HCT116 (cell line): ENCODE data around the gene PSMG3. TPM values are rescaled to one million over a fixed set of nuclear protein-coding genes. Genes with fewer than 3 reads are reported as not detected.

Source experiments
- ATAC-seq: fragments of 200-7000 bp; cut with Tn5 transposase; 2 replicates; pipeline ENCODE4 v1.9.1; 2020; ENCODE audit warnings: mild to moderate bottlenecking, moderate library complexity
- BruUV-seq: library from RNA; stranded (reverse); fragments of 400-500 nt; replicated peaks from 2 replicates; lab custom pipeline; 2021; lab: Mats Ljungman, UMichigan
- CTCF ChIA-PET: fragments of 300-600 bp; sonication (Branson Sonifier 250); formaldehyde crosslinking; loops from one replicate; lab custom pipeline; 2021; ENCODE audit warnings: antibody characterized with exemption; lab: Charles Lee
- POLR2A ChIA-PET: fragments of 300-600, 350-600 bp; sonication (Branson Sonifier 250); formaldehyde crosslinking; loops from one replicate; lab custom pipeline; 2021; ENCODE audit warnings: antibody characterized with exemption; lab: Charles Lee
- RAD21 ChIA-PET, 2 experiments: fragments of 300-600 bp; sonication (Branson Sonifier 250); formaldehyde crosslinking; loops; one replicate each; lab custom pipeline; 2023; ENCODE audit warnings: low total read pairs in 2 of 2; ENCODE audit not compliant: uncharacterized antibody in 2 of 2, unreplicated experiment in 2 of 2, low non-redundant PET in 1 of 2; lab: Charles Lee
- DNase-seq: peaks from one replicate; pipeline ENCODE4 v3.0.0-alpha.2; 2010; ENCODE audit warnings: low read depth, low spot score
- H2AFZ ChIP-seq: fragments of 200-600 bp; shearing (Covaris generic), sonication (generic); 2 replicates; pipeline ENCODE4 v1.6.1; 2017; ENCODE audit warnings: low read depth, mixed run types, mixed read lengths, antibody characterized with exemption, low read length; ENCODE audit not compliant: poor library complexity, severe bottlenecking
- H3K27ac ChIP-seq: 2 replicates; pipeline ENCODE4 v1.5.1; 2012; ENCODE audit warnings: low read depth, low read length
- H3K27me3 ChIP-seq: fragments of 200-600 bp; sonication (generic); 2 replicates; pipeline ENCODE4 v1.6.1; 2016; ENCODE audit warnings: mixed run types, low read length, mixed read lengths; ENCODE audit not compliant: insufficient read depth
- H3K36me3 ChIP-seq, 2 experiments: fragments of 200-500 bp in 1 of 2; fragments of 200-600 bp in 1 of 2; sonication (Bioruptor generic) in 1 of 2; sonication (generic) in 1 of 2; 2 replicates each; pipeline versions ENCODE4 v1.5.1 to v1.6.1; 2014 to 2016; ENCODE audit warnings: low read length in 2 of 2, inconsistent platforms in 1 of 2, mixed read lengths in 1 of 2, mixed run types in 1 of 2; ENCODE audit not compliant: insufficient read depth in 2 of 2, control insufficient read depth in 1 of 2
- H3K4me1 ChIP-seq, 2 experiments: fragments of 200-600 bp in 1 of 2; sonication (generic) in 1 of 2; 2 replicates each; pipeline versions ENCODE4 v1.5.1 to v1.6.1; 2012 to 2017; ENCODE audit warnings: low read length in 2 of 2, inconsistent platforms in 1 of 2, mild to moderate bottlenecking in 1 of 2, mixed read lengths in 1 of 2, mixed run types in 1 of 2, moderate library complexity in 1 of 2; ENCODE audit not compliant: insufficient read depth in 2 of 2, control insufficient read depth in 1 of 2
- H3K4me2 ChIP-seq: fragments of 200-600 bp; sonication (generic); 2 replicates; pipeline ENCODE4 v1.6.1; 2017; ENCODE audit warnings: mixed run types, low read length, mixed read lengths
- H3K4me3 ChIP-seq, 2 experiments: fragments of 200-600 bp in 1 of 2; sonication (generic) in 1 of 2; replicated peaks in 1 of 2; 2 replicates each; pipeline ENCODE4 v1.5.1; 2011 to 2016; ENCODE audit warnings: low read length in 2 of 2, control low read depth in 1 of 2, low read depth in 1 of 2, mild to moderate bottlenecking in 1 of 2, mixed read lengths in 1 of 2, mixed run types in 1 of 2
- H3K79me2 ChIP-seq: fragments of 200-600 bp; sonication (generic); 2 replicates; pipeline ENCODE4 v1.6.1; 2017; ENCODE audit warnings: mild to moderate bottlenecking, mixed run types, low read length, moderate library complexity, mixed read lengths; ENCODE audit not compliant: insufficient read depth
- H3K9ac ChIP-seq: fragments of 200-600 bp; sonication (generic); 2 replicates; pipeline ENCODE4 v1.6.1; 2016; ENCODE audit warnings: low read length, mixed read lengths
- H3K9me2 ChIP-seq: fragments of 200-600 bp; sonication (generic), shearing (Covaris generic); 2 replicates; pipeline ENCODE4 v1.6.1; 2017; ENCODE audit warnings: mixed run types, mild to moderate bottlenecking, moderate library complexity; ENCODE audit not compliant: insufficient read depth
- H3K9me3 ChIP-seq, 2 experiments: fragments of 200-500 bp in 1 of 2; fragments of 200-600 bp in 1 of 2; sonication (Bioruptor generic) in 1 of 2; sonication (generic) in 1 of 2; 2 replicates each; pipeline ENCODE4 v1.6.1; 2014 to 2017; ENCODE audit warnings: low read length in 2 of 2, mixed read lengths in 2 of 2, inconsistent platforms in 1 of 2, low read depth in 1 of 2, mild to moderate bottlenecking in 1 of 2, mixed run types in 1 of 2, moderate library complexity in 1 of 2; ENCODE audit not compliant: control insufficient read depth in 1 of 2, insufficient read depth in 1 of 2
- H4K20me1 ChIP-seq: fragments of 200-600 bp; sonication (generic), shearing (Covaris generic); 2 replicates; pipeline ENCODE4 v1.6.1; 2017; ENCODE audit warnings: mixed run types, mild to moderate bottlenecking, moderate library complexity; ENCODE audit not compliant: insufficient read depth
- CBX3 ChIP-seq: IDR thresholded peaks from 2 replicates; pipeline ENCODE4 v1.6.1; 2012; ENCODE audit warnings: low read depth
- EGR1 ChIP-seq: IDR thresholded peaks from 2 replicates; pipeline ENCODE4 v1.6.1; 2012; ENCODE audit warnings: low read depth
- EZH2phosphoT487 ChIP-seq: fragments of 200-600 bp; IDR thresholded peaks from 2 replicates; pipeline ENCODE4 v1.6.1; 2018; ENCODE audit warnings: antibody characterized with exemption, borderline replicate concordance
- FOSL1 ChIP-seq: IDR thresholded peaks from 2 replicates; pipeline ENCODE4 v1.6.1; 2012; ENCODE audit warnings: low read depth
- RAD21 ChIP-seq: IDR thresholded peaks from 2 replicates; pipeline ENCODE4 v1.6.1; 2012; ENCODE audit warnings: low read depth, mild to moderate bottlenecking
- SIN3A ChIP-seq: IDR thresholded peaks from 2 replicates; pipeline ENCODE4 v1.6.1; 2012; ENCODE audit warnings: low read depth
- SP1 ChIP-seq: IDR thresholded peaks from 2 replicates; pipeline ENCODE4 v1.6.1; 2012; ENCODE audit warnings: low read depth
- SRF ChIP-seq: IDR thresholded peaks from 2 replicates; pipeline ENCODE4 v1.6.1; 2012; ENCODE audit warnings: low read depth
- TCF7L2 ChIP-seq: IDR thresholded peaks from 2 replicates; pipeline ENCODE4 v1.7.0; 2011; ENCODE audit warnings: borderline replicate concordance, inconsistent platforms; ENCODE audit not compliant: insufficient read depth, insufficient read length; ENCODE audit errors: extremely low read depth
- ZFX ChIP-seq: fragments of 450-650 bp; IDR thresholded peaks from 2 replicates; pipeline ENCODE4 v1.6.1; 2017
- intact Hi-C: fragments of 100-400 bp; cut with micrococcal nuclease; formaldehyde crosslinking; loops from 2 replicates; pipeline ENCODE4 v1.10.0; 2022
- total RNA-seq: library from RNA; stranded (reverse); gene quantifications from one replicate; pipeline ENCODE4 v1.2.1, GENCODE V29; 2021; ENCODE audit not compliant: unreplicated experiment
- TF ChIP-seq, protein P1 (sequence below): IDR thresholded peaks from 2 replicates; pipeline ENCODE4 v1.6.1; 2012
- TF ChIP-seq, protein P2 (sequence below): IDR thresholded peaks from 2 replicates; pipeline ENCODE4 v1.6.1; 2012; ENCODE audit warnings: low read depth
- TF ChIP-seq, protein P3 (sequence below): IDR thresholded peaks from 2 replicates; pipeline ENCODE4 v1.6.1; 2011; ENCODE audit warnings: mild to moderate bottlenecking, low read length, moderate library complexity; ENCODE audit not compliant: insufficient replicate concordance; ENCODE audit errors: extremely low read depth

PSMG3 gene
- total RNA-seq, 1 experiment from 2014 or later, result 60.9 TPM

DNA sequence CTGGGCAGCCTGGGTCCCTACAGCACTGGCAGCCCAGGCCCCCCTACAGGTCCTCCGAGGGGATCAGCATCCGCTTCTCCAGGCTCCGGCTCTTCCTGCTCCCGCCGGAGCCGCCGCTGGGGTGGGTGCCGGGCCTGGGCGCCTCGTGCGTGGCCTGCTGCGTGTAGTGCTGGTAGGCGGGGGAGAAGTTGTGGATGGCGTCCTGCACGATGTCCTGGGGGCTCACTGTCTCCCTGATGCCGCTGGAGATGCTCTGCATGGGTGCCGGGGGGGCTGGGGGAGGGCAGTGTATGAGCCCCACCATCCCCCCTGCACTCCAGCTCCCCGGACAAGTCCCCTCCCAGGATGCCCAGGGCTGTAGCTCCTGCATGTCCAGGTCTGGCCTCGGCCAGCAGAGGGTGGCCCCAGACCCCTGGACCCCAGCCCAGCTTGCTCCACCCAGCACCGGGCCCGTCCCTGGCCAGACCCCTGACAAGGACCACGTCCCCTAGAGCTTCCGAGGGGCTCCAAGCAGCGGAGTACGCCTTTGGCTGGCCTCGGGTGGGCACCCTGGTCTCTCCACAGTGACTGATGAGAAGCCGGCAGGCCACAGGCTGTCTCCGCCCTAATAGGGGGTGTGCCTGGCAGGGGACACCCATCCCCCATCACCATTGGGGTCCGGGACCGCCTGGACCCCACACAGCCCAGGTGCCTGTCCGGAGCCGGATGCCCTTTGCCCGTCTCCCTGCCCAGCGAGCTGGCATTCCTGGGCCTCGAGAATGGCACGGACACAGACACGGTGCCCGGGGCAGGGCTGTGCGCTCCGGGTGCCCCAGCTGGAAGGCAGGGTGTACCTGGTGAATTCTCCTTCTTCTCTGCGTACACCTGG is 22.7 kb downstream of the PSMG3 start:
- no TSS peak for BruUV-seq
- RAD21 ChIA-PET, result no interaction called here
- Histone ChIP-seq H3K36me3 (no peaks in the 10 kb centered on the region), H2AFZ (no peak overlapping the region), H3K27ac (no peak overlapping the region), H3K9me3 (no peaks in the 10 kb centered on the region), H3K79me2 (no peaks in the 10 kb centered on the region), H3K27me3 (no peaks in the 10 kb centered on the region), H3K4me1 (no peaks in the 10 kb centered on the region), H3K9ac (no peak overlapping the region), H3K4me2 (no peak overlapping the region), H3K9me2 (no peaks in the 10 kb centered on the region), H4K20me1 (no peaks in the 10 kb centered on the region), H3K4me3 (no peak overlapping the region)
- TF ChIP-seq ZFX (no peak), EGR1 (no peak)
- intact Hi-C loops, result no loop called here
- ATAC-seq (no peak), DNase-seq (no peak)
- CTCF ChIA-PET, result no interaction called here
- POLR2A ChIA-PET, result no interaction called here

DNA sequence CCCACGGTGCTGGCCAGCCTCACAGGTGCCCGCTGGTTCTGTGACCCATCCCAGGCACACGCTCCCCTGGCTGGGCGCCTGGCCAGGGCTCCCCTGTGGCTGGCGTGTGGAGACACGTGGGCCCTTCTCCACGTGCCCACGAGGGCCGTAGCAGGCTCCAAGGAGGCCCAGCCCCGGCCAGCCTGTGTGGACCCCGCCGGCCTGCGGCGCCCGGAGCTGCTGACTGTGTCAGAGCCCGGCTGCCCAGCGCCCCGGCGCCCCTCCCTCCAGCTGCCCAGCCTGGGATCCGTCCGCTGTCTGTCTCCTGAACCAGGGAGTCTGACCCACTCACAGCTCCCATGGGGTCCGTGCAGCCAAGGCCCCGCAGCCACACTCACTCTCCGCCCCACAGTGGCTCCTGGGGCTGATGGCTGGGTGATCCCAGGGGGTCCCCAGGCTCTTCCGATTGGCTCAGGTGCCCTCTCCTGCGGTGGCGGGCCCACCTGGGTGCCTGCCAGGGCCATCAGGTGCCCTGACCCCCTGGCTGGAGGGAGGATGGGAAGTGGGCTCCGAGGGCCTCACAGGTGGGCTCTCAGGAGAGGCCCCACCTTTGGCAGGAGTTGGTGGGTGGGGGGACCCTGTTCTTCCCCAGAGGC is 23.4 kb downstream of the PSMG3 start:
- no peak for ATAC-seq
- TF ChIP-seq RAD21, result no peak
- TF ChIP-seq, protein P1, sequence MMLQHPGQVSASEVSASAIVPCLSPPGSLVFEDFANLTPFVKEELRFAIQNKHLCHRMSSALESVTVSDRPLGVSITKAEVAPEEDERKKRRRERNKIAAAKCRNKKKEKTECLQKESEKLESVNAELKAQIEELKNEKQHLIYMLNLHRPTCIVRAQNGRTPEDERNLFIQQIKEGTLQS, result no peak
- TF ChIP-seq SP1, result no peak
- TF ChIP-seq CBX3, result no peak
- no peak for TF ChIP-seq SIN3A
- TF ChIP-seq SRF, result no peak
- TF ChIP-seq, protein P2, sequence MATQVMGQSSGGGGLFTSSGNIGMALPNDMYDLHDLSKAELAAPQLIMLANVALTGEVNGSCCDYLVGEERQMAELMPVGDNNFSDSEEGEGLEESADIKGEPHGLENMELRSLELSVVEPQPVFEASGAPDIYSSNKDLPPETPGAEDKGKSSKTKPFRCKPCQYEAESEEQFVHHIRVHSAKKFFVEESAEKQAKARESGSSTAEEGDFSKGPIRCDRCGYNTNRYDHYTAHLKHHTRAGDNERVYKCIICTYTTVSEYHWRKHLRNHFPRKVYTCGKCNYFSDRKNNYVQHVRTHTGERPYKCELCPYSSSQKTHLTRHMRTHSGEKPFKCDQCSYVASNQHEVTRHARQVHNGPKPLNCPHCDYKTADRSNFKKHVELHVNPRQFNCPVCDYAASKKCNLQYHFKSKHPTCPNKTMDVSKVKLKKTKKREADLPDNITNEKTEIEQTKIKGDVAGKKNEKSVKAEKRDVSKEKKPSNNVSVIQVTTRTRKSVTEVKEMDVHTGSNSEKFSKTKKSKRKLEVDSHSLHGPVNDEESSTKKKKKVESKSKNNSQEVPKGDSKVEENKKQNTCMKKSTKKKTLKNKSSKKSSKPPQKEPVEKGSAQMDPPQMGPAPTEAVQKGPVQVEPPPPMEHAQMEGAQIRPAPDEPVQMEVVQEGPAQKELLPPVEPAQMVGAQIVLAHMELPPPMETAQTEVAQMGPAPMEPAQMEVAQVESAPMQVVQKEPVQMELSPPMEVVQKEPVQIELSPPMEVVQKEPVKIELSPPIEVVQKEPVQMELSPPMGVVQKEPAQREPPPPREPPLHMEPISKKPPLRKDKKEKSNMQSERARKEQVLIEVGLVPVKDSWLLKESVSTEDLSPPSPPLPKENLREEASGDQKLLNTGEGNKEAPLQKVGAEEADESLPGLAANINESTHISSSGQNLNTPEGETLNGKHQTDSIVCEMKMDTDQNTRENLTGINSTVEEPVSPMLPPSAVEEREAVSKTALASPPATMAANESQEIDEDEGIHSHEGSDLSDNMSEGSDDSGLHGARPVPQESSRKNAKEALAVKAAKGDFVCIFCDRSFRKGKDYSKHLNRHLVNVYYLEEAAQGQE, result no peak
- TF ChIP-seq EZH2phosphoT487, result no peak
- no peak for TF ChIP-seq FOSL1
- TF ChIP-seq TCF7L2, result no peak
- TF ChIP-seq, protein P3, sequence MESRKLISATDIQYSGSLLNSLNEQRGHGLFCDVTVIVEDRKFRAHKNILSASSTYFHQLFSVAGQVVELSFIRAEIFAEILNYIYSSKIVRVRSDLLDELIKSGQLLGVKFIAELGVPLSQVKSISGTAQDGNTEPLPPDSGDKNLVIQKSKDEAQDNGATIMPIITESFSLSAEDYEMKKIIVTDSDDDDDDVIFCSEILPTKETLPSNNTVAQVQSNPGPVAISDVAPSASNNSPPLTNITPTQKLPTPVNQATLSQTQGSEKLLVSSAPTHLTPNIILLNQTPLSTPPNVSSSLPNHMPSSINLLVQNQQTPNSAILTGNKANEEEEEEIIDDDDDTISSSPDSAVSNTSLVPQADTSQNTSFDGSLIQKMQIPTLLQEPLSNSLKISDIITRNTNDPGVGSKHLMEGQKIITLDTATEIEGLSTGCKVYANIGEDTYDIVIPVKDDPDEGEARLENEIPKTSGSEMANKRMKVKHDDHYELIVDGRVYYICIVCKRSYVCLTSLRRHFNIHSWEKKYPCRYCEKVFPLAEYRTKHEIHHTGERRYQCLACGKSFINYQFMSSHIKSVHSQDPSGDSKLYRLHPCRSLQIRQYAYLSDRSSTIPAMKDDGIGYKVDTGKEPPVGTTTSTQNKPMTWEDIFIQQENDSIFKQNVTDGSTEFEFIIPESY, result no peak

More for the DNA sequence above, 23.4 kb downstream of the PSMG3 start:
- Histone ChIP-seq H3K9me3 (no peaks in the 10 kb centered on the region), H3K27me3 (no peaks in the 10 kb centered on the region), H3K4me3 (no peak overlapping the region), H3K79me2 (no peaks in the 10 kb centered on the region), H2AFZ (no peak overlapping the region), H3K4me2 (no peak overlapping the region), H3K27ac (no peak overlapping the region; the same call in 1 of the 2 replicates), H3K4me1 (no peaks in the 10 kb centered on the region), H3K9me2 (no peaks in the 10 kb centered on the region), H4K20me1 (no peaks in the 10 kb centered on the region), H3K36me3 (no peaks in the 10 kb centered on the region), H3K9ac (no peak overlapping the region)
- intact Hi-C loops, result no loop called here
- no peak for DNase-seq
- CTCF ChIA-PET, result no interaction called here
- POLR2A ChIA-PET, result no interaction called here
- no TSS peak for BruUV-seq
- RAD21 ChIA-PET, result no interaction called here
